Uterus (tissue), 4 donors: Measurements from ENCODE around the gene BMPR1A. TPM values are rescaled to one million over a fixed set of nuclear protein-coding genes. Genes with fewer than 3 reads are reported as not detected.

Experiments used
- DNase-seq, 2 donors: peaks; one replicate each; pipeline ENCODE4 v3.0.0-alpha.2; 2019 to 2020
- H3K27ac ChIP-seq, 2 donors: fragments of 200-600 bp; sonication (generic); 1 replicate in 1 of 2; 2 replicates in 1 of 2; pipeline ENCODE4 v1.5.1; 2016 to 2018
- H3K27me3 ChIP-seq, 2 donors: fragments of 200-600 bp; sonication (generic); one replicate each; pipeline ENCODE4 v1.5.1; 2018 to 2019; ENCODE audit warnings: control low read depth in 1 of 2
- H3K36me3 ChIP-seq, 2 donors: fragments of 200-600 bp; sonication (generic); one replicate each; pipeline ENCODE4 v1.5.1; 2019; ENCODE audit warnings: control low read depth in 1 of 2
- H3K4me1 ChIP-seq, 2 donors: fragments of 200-600 bp; sonication (generic); one replicate each; pipeline ENCODE4 v1.5.1; 2018 to 2019; ENCODE audit warnings: control low read depth in 1 of 2
- H3K4me3 ChIP-seq, 2 donors: fragments of 200-600 bp; sonication (generic); 1 replicate in 1 of 2; 2 replicates in 1 of 2; pipeline ENCODE4 v1.5.1; 2018 to 2019; ENCODE audit warnings: mild to moderate bottlenecking in 1 of 2
- H3K9me3 ChIP-seq, 2 donors: fragments of 200-600 bp; sonication (generic); one replicate each; pipeline ENCODE4 v1.5.1; 2019; ENCODE audit warnings: control low read depth in 1 of 2
- POLR2A ChIP-seq, 2 donors: fragments of 450-650 bp; IDR thresholded peaks; one replicate each; pipeline ENCODE4 v1.6.1; 2016; ENCODE audit warnings: antibody characterized with exemption in 2 of 2, mild to moderate bottlenecking in 1 of 2, moderate library complexity in 1 of 2
- intact Hi-C: fragments of 100-400 bp; cut with DNase I; formaldehyde crosslinking; loops from one replicate; pipeline ENCODE4 v1.15.1; 2023; ENCODE audit warnings: low total_unique reads
- total RNA-seq, 4 donors: library from RNA; depleted of rRNA in 3 of 4; stranded (reverse); fragments of >200 nt in 3 of 4; gene quantifications; one replicate each; pipeline versions ENCODE4 v1.1.0 to v1.2.4, GENCODE V29; 2014 to 2023
- TF ChIP-seq, protein P1 (sequence below), 4 experiments: fragments of 200-600 bp in 2 of 4; fragments of 450-650 bp in 2 of 4; sonication (generic) in 2 of 4; IDR thresholded peaks; one replicate each; pipeline ENCODE4 v1.5.1; 2016 to 2019; ENCODE audit warnings: antibody characterized with exemption in 4 of 4, mild to moderate bottlenecking in 2 of 4, moderate library complexity in 1 of 4
- donor health status: DM: yes; HTN: yes; CAD: no.

Gene BMPR1A
- total RNA-seq, 4 donors from 2014 or later: 27.4 to 175 (median 69.2) TPM

DNA sequence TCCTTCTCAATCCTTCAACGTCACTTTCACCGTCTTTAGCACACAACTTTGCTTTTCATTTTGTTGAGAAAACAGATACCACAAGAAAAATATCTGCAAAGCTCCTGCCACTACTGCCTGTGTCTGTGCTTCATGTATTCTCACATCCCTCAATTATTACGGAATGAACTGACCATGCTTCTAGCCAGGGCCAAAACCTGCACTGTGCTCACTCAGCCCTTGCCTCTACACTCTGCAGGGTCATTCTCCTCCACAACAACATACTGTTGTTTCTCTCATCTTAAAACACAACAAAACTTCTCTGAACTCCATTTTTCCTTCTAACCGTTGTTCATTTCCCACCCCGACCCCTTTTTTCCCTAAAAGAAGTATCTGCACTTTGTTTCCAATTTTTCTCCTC is 29.5 kb downstream of the BMPR1A start:
- H3K4me1 ChIP-seq: peaks cover 0 to 3% of the 10 kb centered on the region in 2 donors
- intact Hi-C loops: no loop called here

DNA sequence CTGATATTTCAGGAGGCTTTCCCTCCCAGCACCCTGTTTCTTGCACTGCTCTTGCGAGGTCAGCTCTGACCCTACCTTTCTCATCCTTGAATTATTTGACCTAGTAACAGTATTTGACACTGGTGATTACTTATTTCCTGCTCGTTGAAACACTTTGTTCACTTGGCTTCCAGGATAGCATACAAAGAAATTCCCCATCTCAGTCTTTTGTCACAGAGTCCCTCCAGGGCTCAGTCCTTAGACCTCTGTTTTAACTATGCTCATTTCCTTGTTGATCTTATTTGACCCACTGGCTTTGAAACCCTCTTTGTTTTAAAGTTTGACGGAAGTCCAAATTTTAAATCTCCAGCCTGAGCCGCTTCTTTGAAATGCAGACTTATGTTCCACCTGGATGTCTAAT is 29.9 kb downstream of the BMPR1A start:
- Histone ChIP-seq H3K9me3 (no peaks in the 10 kb centered on the region), H3K4me3 (no peak overlapping the region), H3K4me1 (peaks cover 0 to 3% of the 10 kb centered on the region in 2 donors), H3K27me3 (no peaks in the 10 kb centered on the region), H3K27ac (peak overlapping the region in 1 of 2 donors; percentile 54), H3K36me3 (no peaks in the 10 kb centered on the region)
- no peak for DNase-seq
- TF ChIP-seq POLR2A (IDR thresholded peaks at IDR 0.05): no peak
- TF ChIP-seq, protein P1, sequence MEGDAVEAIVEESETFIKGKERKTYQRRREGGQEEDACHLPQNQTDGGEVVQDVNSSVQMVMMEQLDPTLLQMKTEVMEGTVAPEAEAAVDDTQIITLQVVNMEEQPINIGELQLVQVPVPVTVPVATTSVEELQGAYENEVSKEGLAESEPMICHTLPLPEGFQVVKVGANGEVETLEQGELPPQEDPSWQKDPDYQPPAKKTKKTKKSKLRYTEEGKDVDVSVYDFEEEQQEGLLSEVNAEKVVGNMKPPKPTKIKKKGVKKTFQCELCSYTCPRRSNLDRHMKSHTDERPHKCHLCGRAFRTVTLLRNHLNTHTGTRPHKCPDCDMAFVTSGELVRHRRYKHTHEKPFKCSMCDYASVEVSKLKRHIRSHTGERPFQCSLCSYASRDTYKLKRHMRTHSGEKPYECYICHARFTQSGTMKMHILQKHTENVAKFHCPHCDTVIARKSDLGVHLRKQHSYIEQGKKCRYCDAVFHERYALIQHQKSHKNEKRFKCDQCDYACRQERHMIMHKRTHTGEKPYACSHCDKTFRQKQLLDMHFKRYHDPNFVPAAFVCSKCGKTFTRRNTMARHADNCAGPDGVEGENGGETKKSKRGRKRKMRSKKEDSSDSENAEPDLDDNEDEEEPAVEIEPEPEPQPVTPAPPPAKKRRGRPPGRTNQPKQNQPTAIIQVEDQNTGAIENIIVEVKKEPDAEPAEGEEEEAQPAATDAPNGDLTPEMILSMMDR (IDR thresholded peaks at IDR 0.05): no peak
- intact Hi-C loops: no loop called here

More for the DNA sequence above, 29.5 kb downstream of the BMPR1A start:
- DNase-seq: no peak
- H3K9me3 ChIP-seq: no peaks in the 10 kb centered on the region
- TF ChIP-seq, protein P1 (IDR thresholded peaks at IDR 0.05): no peak
- no peak for TF ChIP-seq POLR2A (IDR thresholded peaks at IDR 0.05)
- no peaks in the 10 kb centered on the region for H3K36me3 ChIP-seq
- H3K27me3 ChIP-seq: no peaks in the 10 kb centered on the region
- no peak overlapping the region for H3K4me3 ChIP-seq
- peak overlapping the region in 1 of 2 donors; percentile 54 for H3K27ac ChIP-seq

DNA sequence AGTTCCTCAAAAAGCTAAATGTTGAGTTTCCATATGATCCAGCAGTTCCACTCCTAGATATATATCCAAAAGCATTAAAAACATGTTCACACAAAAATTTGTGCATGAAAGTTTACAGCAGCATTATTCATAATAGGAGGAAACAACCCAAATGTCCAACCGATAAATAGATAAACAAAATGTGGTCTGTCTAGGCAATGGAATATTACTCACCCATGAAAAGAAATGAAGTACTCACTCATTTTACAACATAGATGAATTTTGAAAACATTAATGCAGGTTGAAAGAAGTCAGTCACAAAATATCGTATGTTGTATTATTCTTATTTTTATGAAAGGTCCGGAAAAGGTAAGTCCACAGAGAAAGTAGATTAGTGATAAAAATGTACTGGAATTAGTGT is 34.0 kb downstream of the BMPR1A start:
- TF ChIP-seq, protein P1 (IDR thresholded peaks at IDR 0.05): no peak
- no peak for TF ChIP-seq POLR2A (IDR thresholded peaks at IDR 0.05)
- no peak for DNase-seq
- Histone ChIP-seq H3K36me3 (no peaks in the 10 kb centered on the region), H3K9me3 (no peaks in the 10 kb centered on the region), H3K4me1 (peaks cover 0 to 6% of the 10 kb centered on the region in 2 donors), H3K4me3 (no peak overlapping the region), H3K27ac (no peak overlapping the region), H3K27me3 (no peaks in the 10 kb centered on the region)
- intact Hi-C loops: no loop called here

DNA sequence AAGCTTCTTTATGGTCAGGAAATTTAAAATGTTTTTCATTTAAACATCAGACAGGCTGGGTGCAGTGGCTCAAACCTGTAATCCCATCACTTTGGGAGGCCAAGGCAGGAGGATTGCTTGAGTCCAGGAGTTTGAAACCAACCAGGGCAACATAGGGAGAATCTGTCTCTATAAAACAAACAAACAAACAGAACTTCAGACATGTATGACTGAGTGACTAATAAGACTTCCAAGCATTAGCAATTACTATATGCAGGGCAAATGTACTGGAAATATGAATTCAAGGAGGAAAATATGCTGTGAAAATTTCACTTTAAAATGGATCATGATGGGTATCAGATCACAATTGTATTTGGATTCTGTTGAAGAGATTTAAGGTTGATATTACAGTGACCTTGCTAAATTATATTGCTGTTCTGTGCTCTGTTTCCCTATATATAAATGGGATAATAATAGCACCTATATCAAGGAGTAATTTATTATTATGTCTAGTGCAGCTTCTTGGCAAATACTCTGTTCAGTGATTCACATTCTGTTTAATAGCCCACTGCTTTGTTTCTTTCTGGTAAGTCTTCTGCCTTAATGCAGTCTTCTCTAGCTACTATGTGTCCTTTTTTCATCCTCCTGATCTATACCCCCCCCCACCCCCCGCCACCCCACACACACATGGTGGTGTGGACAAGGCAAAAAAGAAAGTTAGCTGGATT is 36.2 kb downstream of the BMPR1A start:
- Histone ChIP-seq H3K4me3 (no peak overlapping the region), H3K27ac (no peak overlapping the region), H3K9me3 (no peaks in the 10 kb centered on the region), H3K36me3 (no peaks in the 10 kb centered on the region), H3K4me1 (peaks cover 0 to 6% of the 10 kb centered on the region in 2 donors), H3K27me3 (no peaks in the 10 kb centered on the region)
- intact Hi-C loops: no loop called here
- no peak for TF ChIP-seq POLR2A (IDR thresholded peaks at IDR 0.05)
- TF ChIP-seq, protein P1 (IDR thresholded peaks at IDR 0.05): no peak
- DNase-seq: no peak

DNA sequence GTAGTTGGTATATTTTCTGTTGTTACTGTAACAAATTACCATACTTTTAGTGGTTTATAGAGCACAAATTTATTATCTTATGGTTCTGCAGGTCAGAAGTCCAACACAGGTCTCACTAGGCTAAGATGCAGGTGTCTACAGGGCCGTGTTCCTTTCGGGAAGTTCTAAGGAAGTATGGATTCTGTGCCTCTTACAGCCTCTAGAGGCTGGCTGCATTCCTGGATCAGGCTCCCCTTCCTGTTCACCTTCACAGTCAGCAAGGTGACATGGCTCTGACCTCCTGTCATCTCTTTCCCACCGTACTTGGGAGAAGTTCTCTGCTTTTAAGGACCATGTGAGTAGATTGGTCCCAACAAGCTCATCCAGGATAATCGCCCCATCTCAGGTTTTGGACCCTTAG is 37.3 kb downstream of the BMPR1A start:
- Histone ChIP-seq H3K36me3 (no peaks in the 10 kb centered on the region), H3K4me1 (peaks cover 0 to 6% of the 10 kb centered on the region in 2 donors), H3K9me3 (no peaks in the 10 kb centered on the region), H3K4me3 (no peak overlapping the region), H3K27ac (no peak overlapping the region), H3K27me3 (no peaks in the 10 kb centered on the region)
- intact Hi-C loops: no loop called here
- DNase-seq: no peak
- TF ChIP-seq, protein P1 (IDR thresholded peaks at IDR 0.05): no peak
- no peak for TF ChIP-seq POLR2A (IDR thresholded peaks at IDR 0.05)
